ENCODE results near the gene FIBP. TPM values are rescaled to one million over a fixed set of nuclear protein-coding genes. Genes with fewer than 3 reads are reported as not detected.
A peak's percentile ranks its signal among the peaks of the same experiment; 100 is the strongest.

FIBP gene
- total and polyA plus RNA-seq, 10 of the 15 experiments (the other 5 are each of a cell fraction or from before 2014, with no cell fraction given), result 65.1 to 182 (median 94.6) TPM

DNA sequence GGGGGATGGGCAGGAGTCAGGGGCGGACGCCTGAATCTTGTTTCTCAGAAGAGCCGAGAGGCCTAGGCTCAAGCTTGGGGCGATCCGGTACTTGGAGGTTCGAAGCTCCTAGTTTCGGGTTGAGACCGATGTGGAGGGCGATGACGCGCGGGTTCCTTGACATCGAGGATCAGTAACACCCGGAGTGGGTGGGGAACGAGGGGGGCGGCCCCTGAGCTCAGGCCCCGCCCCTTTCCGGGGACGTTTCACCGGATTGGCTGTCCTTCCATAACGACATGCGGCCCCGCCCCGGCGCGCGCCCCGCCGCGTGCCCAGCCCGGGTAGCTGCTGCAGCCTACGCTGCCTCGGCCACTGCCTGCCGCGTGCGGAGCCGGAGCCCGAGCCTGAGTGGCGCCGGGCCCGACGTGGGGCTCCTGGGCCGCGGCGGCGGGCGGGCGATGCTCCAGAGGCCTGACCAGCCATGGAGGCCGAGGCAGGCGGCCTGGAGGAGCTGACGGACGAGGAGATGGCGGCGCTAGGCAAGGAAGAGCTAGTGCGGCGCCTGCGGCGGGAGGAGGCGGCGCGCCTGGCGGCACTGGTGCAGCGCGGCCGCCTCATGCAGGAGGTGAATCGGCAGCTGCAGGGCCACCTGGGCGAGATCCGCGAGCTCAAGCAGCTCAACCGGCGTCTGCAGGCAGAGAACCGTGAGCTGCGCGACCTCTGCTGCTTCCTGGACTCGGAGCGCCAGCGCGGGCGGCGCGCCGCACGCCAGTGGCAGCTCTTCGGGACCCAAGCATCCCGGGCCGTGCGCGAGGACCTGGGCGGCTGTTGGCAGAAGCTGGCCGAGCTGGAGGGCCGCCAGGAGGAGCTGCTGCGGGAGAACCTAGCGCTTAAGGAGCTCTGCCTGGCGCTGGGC, 2.3 kb upstream of the FIBP start, which contains the start of gene CCDC85B (continued):
- TF ChIP-seq, protein P1, sequence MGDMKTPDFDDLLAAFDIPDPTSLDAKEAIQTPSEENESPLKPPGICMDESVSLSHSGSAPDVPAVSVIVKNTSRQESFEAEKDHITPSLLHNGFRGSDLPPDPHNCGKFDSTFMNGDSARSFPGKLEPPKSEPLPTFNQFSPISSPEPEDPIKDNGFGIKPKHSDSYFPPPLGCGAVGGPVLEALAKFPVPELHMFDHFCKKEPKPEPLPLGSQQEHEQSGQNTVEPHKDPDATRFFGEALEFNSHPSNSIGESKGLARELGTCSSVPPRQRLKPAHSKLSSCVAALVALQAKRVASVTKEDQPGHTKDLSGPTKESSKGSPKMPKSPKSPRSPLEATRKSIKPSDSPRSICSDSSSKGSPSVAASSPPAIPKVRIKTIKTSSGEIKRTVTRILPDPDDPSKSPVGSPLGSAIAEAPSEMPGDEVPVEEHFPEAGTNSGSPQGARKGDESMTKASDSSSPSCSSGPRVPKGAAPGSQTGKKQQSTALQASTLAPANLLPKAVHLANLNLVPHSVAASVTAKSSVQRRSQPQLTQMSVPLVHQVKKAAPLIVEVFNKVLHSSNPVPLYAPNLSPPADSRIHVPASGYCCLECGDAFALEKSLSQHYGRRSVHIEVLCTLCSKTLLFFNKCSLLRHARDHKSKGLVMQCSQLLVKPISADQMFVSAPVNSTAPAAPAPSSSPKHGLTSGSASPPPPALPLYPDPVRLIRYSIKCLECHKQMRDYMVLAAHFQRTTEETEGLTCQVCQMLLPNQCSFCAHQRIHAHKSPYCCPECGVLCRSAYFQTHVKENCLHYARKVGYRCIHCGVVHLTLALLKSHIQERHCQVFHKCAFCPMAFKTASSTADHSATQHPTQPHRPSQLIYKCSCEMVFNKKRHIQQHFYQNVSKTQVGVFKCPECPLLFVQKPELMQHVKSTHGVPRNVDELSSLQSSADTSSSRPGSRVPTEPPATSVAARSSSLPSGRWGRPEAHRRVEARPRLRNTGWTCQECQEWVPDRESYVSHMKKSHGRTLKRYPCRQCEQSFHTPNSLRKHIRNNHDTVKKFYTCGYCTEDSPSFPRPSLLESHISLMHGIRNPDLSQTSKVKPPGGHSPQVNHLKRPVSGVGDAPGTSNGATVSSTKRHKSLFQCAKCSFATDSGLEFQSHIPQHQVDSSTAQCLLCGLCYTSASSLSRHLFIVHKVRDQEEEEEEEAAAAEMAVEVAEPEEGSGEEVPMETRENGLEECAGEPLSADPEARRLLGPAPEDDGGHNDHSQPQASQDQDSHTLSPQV (IDR thresholded peaks at IDR 0.05), result peak; percentile 91
- 0 out of 3 replicates have a peak, but pooled peaks of 1 of the 2 experiments have one; percentile 11 for TF ChIP-seq EGR1 (IDR thresholded peaks at IDR 0.05; ENCODE audit: borderline replicate concordance in 1 of 2, low read depth in 2 of 2, low read length in 2 of 2)
- TF ChIP-seq REST (IDR thresholded peaks at IDR 0.05; ENCODE audit: low read depth, low read length), result no peak
- peak; percentile 90 for TF ChIP-seq POLR2AphosphoS2 (IDR thresholded peaks at IDR 0.05; ENCODE audit: low read depth, low read length)
- no peak for TF ChIP-seq MTA3 (IDR thresholded peaks at IDR 0.05; ENCODE audit: borderline replicate concordance, low read length)
- peak; percentile 91; the same call in 1 of the 2 replicates for TF ChIP-seq BACH1 (IDR thresholded peaks at IDR 0.05; ENCODE audit: borderline replicate concordance)
- peak; percentile 32; the same call in 1 of the 2 replicates for TF ChIP-seq ZSCAN29 (IDR thresholded peaks at IDR 0.05)
- no peak for TF ChIP-seq CREB1 (IDR thresholded peaks at IDR 0.05; ENCODE audit: low read depth)
- peak; percentile 91 for TF ChIP-seq HDGF (IDR thresholded peaks at IDR 0.05)
- TF ChIP-seq, protein P2, sequence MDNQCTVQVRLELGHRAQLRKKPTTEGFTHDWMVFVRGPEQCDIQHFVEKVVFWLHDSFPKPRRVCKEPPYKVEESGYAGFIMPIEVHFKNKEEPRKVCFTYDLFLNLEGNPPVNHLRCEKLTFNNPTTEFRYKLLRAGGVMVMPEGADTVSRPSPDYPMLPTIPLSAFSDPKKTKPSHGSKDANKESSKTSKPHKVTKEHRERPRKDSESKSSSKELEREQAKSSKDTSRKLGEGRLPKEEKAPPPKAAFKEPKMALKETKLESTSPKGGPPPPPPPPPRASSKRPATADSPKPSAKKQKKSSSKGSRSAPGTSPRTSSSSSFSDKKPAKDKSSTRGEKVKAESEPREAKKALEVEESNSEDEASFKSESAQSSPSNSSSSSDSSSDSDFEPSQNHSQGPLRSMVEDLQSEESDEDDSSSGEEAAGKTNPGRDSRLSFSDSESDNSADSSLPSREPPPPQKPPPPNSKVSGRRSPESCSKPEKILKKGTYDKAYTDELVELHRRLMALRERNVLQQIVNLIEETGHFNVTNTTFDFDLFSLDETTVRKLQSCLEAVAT (IDR thresholded peaks at IDR 0.05), result peak; percentile 82
- TF ChIP-seq, protein P3, sequence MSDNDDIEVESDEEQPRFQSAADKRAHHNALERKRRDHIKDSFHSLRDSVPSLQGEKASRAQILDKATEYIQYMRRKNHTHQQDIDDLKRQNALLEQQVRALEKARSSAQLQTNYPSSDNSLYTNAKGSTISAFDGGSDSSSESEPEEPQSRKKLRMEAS (IDR thresholded peaks at IDR 0.05; ENCODE audit: low read depth, low read length), result peak; percentile 87
- peak; percentile 42; the same call in 1 of the 2 replicates for TF ChIP-seq NFYB (IDR thresholded peaks at IDR 0.05; ENCODE audit: insufficient read depth, low read depth, low read length)
- TF ChIP-seq TAF1 (IDR thresholded peaks at IDR 0.05; ENCODE audit: borderline replicate concordance, low read depth, low read length), result peak; percentile 94
- TF ChIP-seq EED (IDR thresholded peaks at IDR 0.05; ENCODE audit: low read depth), result peak; percentile 21; the same call in 1 of the 2 replicates
- peak; percentile 85 for TF ChIP-seq MXI1 (IDR thresholded peaks at IDR 0.05; ENCODE audit: low read depth, low read length)
- TF ChIP-seq FOXK2 (IDR thresholded peaks at IDR 0.05), result no peak
- TF ChIP-seq MYC (IDR thresholded peaks at IDR 0.05; ENCODE audit: insufficient read depth, insufficient read length, insufficient replicate concordance, low read length, severe bottlenecking), result peak; percentile 90
- TF ChIP-seq EP300 (IDR thresholded peaks at IDR 0.05; ENCODE audit: borderline replicate concordance in 1 of 2, control insufficient read depth in 1 of 2, low read depth in 2 of 2, low read length in 2 of 2), result no peak
- peak; percentile 90 for TF ChIP-seq POLR2AphosphoS5 (IDR thresholded peaks at IDR 0.05; ENCODE audit: low read length)

Measured in GM12878 (cell line).